ENCODE results near the gene FOXK1.

- TF ChIP-seq CTCF (IDR thresholded peaks at IDR 0.05; ENCODE audit: insufficient read depth, low read length) (no peak), POLR2AphosphoS5 (IDR thresholded peaks at IDR 0.05; ENCODE audit: low read depth) (no peak)
- TF ChIP-seq, protein P1, sequence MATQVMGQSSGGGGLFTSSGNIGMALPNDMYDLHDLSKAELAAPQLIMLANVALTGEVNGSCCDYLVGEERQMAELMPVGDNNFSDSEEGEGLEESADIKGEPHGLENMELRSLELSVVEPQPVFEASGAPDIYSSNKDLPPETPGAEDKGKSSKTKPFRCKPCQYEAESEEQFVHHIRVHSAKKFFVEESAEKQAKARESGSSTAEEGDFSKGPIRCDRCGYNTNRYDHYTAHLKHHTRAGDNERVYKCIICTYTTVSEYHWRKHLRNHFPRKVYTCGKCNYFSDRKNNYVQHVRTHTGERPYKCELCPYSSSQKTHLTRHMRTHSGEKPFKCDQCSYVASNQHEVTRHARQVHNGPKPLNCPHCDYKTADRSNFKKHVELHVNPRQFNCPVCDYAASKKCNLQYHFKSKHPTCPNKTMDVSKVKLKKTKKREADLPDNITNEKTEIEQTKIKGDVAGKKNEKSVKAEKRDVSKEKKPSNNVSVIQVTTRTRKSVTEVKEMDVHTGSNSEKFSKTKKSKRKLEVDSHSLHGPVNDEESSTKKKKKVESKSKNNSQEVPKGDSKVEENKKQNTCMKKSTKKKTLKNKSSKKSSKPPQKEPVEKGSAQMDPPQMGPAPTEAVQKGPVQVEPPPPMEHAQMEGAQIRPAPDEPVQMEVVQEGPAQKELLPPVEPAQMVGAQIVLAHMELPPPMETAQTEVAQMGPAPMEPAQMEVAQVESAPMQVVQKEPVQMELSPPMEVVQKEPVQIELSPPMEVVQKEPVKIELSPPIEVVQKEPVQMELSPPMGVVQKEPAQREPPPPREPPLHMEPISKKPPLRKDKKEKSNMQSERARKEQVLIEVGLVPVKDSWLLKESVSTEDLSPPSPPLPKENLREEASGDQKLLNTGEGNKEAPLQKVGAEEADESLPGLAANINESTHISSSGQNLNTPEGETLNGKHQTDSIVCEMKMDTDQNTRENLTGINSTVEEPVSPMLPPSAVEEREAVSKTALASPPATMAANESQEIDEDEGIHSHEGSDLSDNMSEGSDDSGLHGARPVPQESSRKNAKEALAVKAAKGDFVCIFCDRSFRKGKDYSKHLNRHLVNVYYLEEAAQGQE (IDR thresholded peaks at IDR 0.05; ENCODE audit: insufficient replicate concordance, low read depth): no peak
Observed at GRCh38 chr7:4764402-4765007, 82.4 kb downstream of the FOXK1 start.
